Left cardiac atrium (tissue), 4 donors: ENCODE results near the gene RABGAP1L. TPM values are rescaled to one million over a fixed set of nuclear protein-coding genes. Genes with fewer than 3 reads are reported as not detected.
A peak's percentile ranks its signal among the peaks of the same experiment; 100 is the strongest.

ENCODE experiments used
- ATAC-seq, 2 donors: fragments of 200-7000 bp; cut with Tn5 transposase; one replicate each; pipeline ENCODE4 v1.9.1; 2020; ENCODE audit warnings: mild to moderate bottlenecking in 2 of 2, moderate library complexity in 2 of 2
- DNase-seq: peaks from one replicate; pipeline ENCODE4 v3.0.0-alpha.2; 2020
- intact Hi-C, 2 donors: fragments of 100-400 bp; cut with DNase I; formaldehyde crosslinking; loops; one replicate each; pipeline versions ENCODE4 v1.14.1 to v1.15.1; 2022 to 2023
- total RNA-seq, 2 donors: library from RNA; stranded (reverse); fragmentation: NEBNext Ultra II Directional; extraction: Animal tissue kit (Norgen Biotek cat#: 25700); gene quantifications; one replicate each; pipeline ENCODE4 v1.2.1, GENCODE V29; 2021
- donor health status: DM: no; HTN: yes; CAD: no.
- donor health status: DM: no; HTN: yes; CAD: no; lungs with severe emphysema.
- donor health status: DM: yes; HTN: yes; CAD: no.
- donor health status: Dilated cardiomyopathy.

Gene RABGAP1L
- total RNA-seq, 2 donors from 2014 or later = 134 to 145 TPM

DNA sequence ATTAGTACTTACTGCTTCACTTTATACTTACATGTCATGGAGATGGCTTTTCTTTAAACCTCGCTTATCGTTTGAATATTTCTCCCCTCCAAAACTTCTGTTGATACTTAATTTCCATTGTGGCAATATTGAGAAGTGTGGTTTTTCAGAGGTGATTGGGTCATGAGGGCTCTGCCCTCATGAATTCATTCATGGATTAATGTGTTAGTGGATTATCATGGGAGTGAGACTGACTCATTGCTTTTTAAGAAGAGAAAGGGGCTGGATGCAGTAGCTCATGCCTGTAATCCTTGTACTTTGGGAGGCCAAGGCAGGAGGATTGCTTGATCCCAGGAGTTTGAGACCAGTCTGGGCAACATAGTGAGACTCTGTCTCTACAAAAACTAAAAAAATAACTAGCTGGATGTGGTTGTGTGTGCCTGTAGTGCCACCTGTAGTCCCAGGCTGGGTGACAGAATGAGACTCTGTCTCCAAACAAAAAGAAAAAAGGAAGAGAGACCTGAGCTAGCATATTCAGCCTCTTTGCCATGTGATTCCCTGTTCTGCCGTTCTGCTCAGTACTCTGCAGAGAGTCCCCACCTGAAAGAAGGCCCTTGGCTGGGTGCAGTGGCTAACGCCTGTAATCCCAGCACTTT is 30.2 kb downstream of the RABGAP1L start:
- DNase-seq = no peak
- intact Hi-C loops = no loop called here
- no peak for ATAC-seq

DNA sequence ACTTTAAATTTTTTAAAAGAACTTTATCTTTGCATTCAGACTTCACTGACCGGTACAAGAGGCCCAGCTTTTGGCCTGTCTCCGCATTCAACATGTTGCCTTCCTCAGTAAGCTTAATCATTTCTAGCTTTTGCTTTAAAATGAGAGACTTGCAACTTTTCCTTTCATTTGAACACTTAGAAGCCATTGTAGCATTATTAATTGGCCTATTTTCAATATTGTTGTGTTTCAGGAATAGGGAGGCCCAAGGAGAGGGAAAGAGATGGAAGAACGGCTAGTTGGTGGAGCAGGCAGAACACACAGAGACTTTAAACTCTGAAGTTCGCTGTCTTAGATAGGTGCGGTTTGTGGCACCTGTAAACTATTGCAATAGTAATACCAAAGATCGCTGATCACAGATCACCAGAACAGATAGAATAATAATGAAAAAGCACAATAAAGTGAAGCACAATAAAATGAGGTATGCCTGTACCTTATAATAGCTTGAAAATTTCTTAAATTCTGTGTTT is 31.4 kb downstream of the RABGAP1L start:
- DNase-seq (no peak), ATAC-seq (peak in 1 of 2 donors; percentile 23)
- intact Hi-C loops = no loop called here

- peak in 1 of 2 donors; percentile 77 for ATAC-seq
- intact Hi-C loops = no loop called here
- no peak for DNase-seq
Measured at GRCh38 chr1:174191349-174191862, 32.1 kb downstream of the RABGAP1L start.

- intact Hi-C loops = no loop called here
- ATAC-seq (no peak), DNase-seq (no peak)
Measured at GRCh38 chr1:174194461-174194860, 35.1 kb downstream of the RABGAP1L start.

DNA sequence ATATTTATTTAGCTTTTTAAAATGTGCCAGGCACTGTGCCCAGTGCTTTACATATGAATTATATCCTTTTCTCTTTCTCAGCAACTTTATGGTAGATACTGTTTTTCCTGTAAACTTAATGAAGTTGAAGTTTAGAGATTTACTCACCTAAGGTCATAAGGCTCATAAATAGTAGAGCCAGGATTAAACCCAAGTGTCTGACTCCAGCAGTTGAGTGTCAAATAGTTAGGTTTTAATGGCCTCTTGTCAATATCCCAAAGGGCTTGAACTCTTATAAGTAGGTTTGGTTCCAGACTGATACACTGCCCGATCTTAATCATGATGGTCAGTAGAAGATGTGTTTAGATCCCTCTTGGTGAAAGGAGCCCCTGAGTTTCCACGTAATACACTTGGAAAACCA is 37.8 kb downstream of the RABGAP1L start:
- intact Hi-C loops = no loop called here
- no peak for DNase-seq
- no peak for ATAC-seq

- DNase-seq (no peak), ATAC-seq (peak in 1 of 2 donors; percentile 27)
- intact Hi-C loops = no loop called here
Measured at GRCh38 chr1:174197547-174197946, 38.2 kb downstream of the RABGAP1L start.

DNA sequence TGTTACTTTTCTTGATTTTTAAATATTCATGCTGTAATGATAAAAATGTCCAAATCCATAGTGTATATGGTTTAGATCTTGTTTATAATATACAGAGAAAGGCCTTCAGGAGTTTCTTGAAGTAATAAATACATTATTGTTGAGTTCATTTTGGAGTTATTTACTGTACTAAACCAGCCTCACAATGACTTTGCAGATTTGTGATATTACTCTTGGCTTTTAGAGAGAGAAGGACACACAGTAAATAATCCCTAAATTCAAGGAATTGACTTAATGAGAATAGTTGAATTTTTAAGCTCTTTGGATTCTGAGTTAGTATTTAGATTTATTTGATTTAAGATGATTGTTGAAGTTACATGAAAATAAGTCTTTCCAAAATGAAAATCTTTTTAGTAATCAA is 38.9 kb downstream of the RABGAP1L start:
- intact Hi-C loops = no loop called here
- no peak for DNase-seq
- no peak for ATAC-seq

GRCh38 chr1:174200746-174201145 is 41.4 kb downstream of the RABGAP1L start:
- intact Hi-C loops = no loop called here
- no peak for ATAC-seq
- DNase-seq = no peak

- intact Hi-C loops = no loop called here
- ATAC-seq (no peak), DNase-seq (no peak)
Measured at GRCh38 chr1:174204697-174205308, 45.5 kb downstream of the RABGAP1L start.

DNA sequence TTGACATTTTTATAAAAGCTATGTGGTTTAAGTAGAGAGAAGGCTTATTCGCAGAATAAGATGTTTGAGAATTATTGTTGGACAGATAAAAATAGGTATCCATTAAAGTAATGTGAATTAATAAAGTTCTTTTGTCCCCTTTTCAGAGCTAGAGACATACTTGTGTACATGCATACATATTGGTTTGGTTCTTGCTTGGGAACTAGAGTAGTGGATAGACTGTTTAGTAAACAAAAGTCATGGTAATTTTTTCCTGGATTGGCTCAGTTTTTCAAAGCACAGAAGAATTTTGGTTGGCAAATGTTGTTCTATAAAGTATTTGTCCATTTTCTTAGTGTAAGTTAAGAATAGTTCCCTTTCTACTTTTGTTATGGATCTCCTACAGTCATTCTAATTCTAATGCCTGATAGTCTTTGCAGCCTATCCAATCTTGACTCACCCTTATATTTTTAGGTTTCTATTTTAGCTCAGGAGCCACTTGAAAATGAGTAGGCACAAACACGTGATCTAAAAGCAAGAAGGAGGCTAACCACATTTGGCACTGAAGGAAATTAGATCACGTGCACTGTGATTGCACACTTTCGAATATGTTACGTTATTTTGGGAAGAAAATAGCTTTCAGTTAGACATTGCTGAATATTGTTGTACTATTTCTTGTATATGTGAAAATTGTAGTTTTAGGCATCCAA is 47.0 kb downstream of the RABGAP1L start:
- intact Hi-C loops = no loop called here
- ATAC-seq = peak; percentile 53 to 69
- DNase-seq = no peak

- no peak for ATAC-seq
- intact Hi-C loops = no loop called here
- DNase-seq = no peak
Measured at GRCh38 chr1:174209347-174210187, 50.2 kb downstream of the RABGAP1L start.

DNA sequence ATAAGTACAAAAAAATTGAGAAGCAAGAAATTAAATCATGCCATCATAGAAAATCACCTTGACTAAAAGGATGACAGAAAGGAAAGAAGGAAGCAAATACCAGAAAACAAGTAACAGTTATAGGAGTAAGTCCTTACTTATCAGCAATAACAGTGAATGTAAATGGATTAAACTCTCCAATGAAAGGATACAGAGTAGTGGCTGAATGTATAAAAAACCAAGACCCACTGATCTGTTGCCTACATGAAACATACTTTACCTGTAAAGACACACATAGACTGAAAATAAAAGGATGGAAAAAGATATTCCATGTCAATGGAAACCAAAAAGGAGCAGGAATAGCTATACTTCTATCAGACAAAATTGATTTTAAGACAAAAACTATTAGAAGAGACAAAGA is 52.2 kb downstream of the RABGAP1L start:
- intact Hi-C loops = no loop called here
- DNase-seq = no peak
- ATAC-seq = no peak

- intact Hi-C loops = loop anchor here in 1 of 2 donors (5.0 kb wide), 2 partner anchors 53 to 118 kb away; no protein-coding TSS in a partner anchor
- no peak for DNase-seq
- no peak for ATAC-seq
Measured at GRCh38 chr1:174215766-174216165, 56.4 kb downstream of the RABGAP1L start.

- peak in 1 of 2 donors; percentile 15 for ATAC-seq
- no peak for DNase-seq
- intact Hi-C loops = loop anchor here in 1 of 2 donors (5.0 kb wide), 2 partner anchors 55 to 120 kb away; no protein-coding TSS in a partner anchor
Measured at GRCh38 chr1:174217248-174217647, 57.9 kb downstream of the RABGAP1L start.

DNA sequence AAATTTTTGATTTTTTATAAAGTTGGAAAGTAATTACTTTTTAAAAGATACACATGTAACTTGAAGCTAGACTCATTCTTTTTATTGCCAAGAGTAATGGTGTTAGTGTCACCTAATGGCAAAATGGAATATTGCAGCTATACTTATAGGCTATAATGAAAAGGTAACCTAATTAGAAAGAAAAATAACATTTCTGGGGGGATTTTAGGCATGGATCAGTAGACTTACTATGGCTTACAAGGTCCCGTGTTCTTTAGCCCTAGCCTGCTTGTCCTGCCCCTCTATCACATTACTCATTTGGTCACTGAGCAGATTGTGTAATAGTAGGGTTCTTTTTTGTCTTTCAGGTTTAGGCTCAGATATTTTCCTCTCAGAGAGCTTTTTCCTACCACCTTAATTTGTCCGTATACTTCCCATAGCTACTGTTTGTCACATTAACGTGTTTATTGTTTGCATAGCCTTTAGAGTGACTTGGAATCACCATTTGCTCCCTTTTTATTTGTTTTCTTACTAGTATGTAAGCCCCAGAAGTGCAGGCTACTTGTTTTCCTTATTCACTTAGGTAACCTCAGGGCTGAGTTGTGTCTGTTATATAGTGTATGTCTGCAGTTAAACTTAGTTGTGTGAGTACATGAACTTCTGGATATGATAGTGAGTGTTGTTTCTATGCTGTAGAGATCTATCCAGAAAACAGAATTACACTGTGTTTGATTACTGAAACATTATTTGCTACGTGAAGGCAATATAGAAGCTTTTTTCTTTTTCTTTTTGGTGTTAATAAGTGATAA is 58.7 kb downstream of the RABGAP1L start:
- intact Hi-C loops = loop anchor here in 1 of 2 donors (5.0 kb wide), 2 partner anchors 56 to 121 kb away; no protein-coding TSS in a partner anchor
- DNase-seq = no peak
- ATAC-seq = peak; percentile 51 to 61

DNA sequence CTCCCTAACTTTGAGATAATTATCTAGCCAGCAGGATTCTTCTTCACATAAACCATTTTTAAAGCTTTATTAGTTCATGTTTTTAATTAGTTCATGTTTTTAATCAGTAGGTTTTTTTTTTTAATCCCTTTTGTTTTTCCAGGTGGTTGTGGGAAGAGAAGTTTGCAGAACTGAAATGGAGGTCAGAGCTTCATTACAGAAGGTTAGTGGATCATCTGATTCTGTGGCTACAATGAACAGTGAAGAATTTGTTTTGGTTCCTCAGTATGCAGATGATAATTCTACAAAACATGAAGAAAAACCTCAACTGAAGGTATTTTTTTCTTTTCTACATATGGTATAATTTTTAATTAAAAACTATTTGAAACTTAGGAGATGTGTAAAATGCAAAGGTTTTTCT is 59.7 kb downstream of the RABGAP1L start:
- intact Hi-C loops = loop anchor here in 1 of 2 donors (5.0 kb wide), 2 partner anchors 57 to 122 kb away; no protein-coding TSS in a partner anchor
- no peak for ATAC-seq

DNA sequence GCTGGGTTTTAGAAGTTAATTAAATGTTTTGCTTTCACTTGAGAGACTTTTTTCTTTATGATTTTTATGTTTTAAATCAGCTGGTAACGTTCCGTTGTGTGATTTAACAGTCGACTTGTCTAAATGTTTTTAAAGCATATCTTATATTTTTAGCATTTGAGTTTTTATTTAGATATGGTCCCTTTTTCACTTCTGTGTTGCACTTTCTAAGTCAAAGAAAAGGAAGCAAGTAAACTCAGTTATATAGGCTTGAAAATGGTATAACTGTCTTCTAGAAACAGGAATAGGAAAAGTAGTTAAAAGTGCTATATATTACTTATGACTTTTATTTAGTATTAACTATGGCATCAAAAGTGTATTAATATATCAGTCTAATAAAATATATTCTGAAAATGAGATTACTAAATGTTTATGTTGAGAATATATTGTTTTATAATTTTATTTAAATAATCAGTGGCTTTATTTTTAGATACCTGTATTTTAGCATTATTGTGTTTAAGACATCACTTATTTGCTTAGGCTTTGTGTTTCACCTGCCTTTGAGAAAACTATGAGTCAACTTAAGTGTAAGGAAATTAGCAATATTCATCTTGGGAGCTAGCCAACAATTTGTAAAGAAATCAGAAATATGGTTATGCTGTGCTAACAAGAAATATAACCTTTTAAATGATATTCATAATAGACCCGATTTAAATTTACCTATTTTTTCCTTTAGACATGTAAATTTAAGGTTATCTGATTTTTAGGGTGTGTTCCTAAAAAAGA is 60.5 kb downstream of the RABGAP1L start:
- ATAC-seq = no peak
- intact Hi-C loops = loop anchor here in 1 of 2 donors (5.0 kb wide), 2 partner anchors 57 to 122 kb away; no protein-coding TSS in a partner anchor

More for the DNA sequence above, 59.7 kb downstream of the RABGAP1L start:
- DNase-seq = no peak

More for the DNA sequence above, 60.5 kb downstream of the RABGAP1L start:
- no peak for DNase-seq
